Neuronal stem cell (in vitro differentiated cells): ENCODE measurements around the gene NOS1AP.

Experiments used
- DNase-seq: peaks from one replicate; pipeline ENCODE4 v3.0.0-alpha.2; 2013; ENCODE audit warnings: low spot score
- H2AFZ ChIP-seq: one replicate; pipeline ENCODE4 v1.6.1; 2013; ENCODE audit warnings: mild to moderate bottlenecking, low read length, inconsistent platforms
- H2AK5ac ChIP-seq: 2 replicates; pipeline ENCODE4 v1.6.1; 2013; ENCODE audit warnings: low read depth, mild to moderate bottlenecking, inconsistent platforms, low read length, moderate library complexity, mixed read lengths
- H2BK120ac ChIP-seq: 2 replicates; pipeline ENCODE4 v1.6.1; 2013; ENCODE audit warnings: low read depth, mild to moderate bottlenecking, inconsistent platforms, low read length, moderate library complexity, mixed read lengths
- H2BK12ac ChIP-seq: one replicate; pipeline ENCODE4 v1.6.1; 2013; ENCODE audit warnings: low read length, inconsistent platforms
- H2BK15ac ChIP-seq: 2 replicates; pipeline ENCODE4 v1.6.1; 2013; ENCODE audit warnings: mild to moderate bottlenecking, low read length, inconsistent platforms, mixed read lengths
- H2BK5ac ChIP-seq: one replicate; pipeline ENCODE4 v1.6.1; 2013; ENCODE audit warnings: inconsistent platforms, mild to moderate bottlenecking, low read length, moderate library complexity
- H3K14ac ChIP-seq: one replicate; pipeline ENCODE4 v1.6.1; 2013; ENCODE audit warnings: low read length, inconsistent platforms
- H3K18ac ChIP-seq: 2 replicates; pipeline ENCODE4 v1.6.1; 2013; ENCODE audit warnings: low read length, inconsistent platforms
- H3K23ac ChIP-seq: 2 replicates; pipeline ENCODE4 v1.6.1; 2013; ENCODE audit warnings: low read depth, mild to moderate bottlenecking, mixed read lengths, low read length, inconsistent platforms; ENCODE audit not compliant: poor library complexity
- H3K27ac ChIP-seq: replicated peaks from 3 replicates; pipeline ENCODE4 v1.5.1; 2013; ENCODE audit warnings: low read length, inconsistent platforms
- H3K27me3 ChIP-seq, 3 experiments: 2 replicates each; pipeline ENCODE4 v1.6.1; 2013; ENCODE audit warnings: low read length in 3 of 3, mild to moderate bottlenecking in 2 of 3, inconsistent platforms in 1 of 3, low read depth in 1 of 3, mixed read lengths in 1 of 3, moderate library complexity in 1 of 3; ENCODE audit not compliant: control insufficient read depth in 3 of 3, insufficient read depth in 3 of 3
- H3K36me3 ChIP-seq, 2 donors: replicated peaks in 1 of 2; 2 replicates each; pipeline ENCODE4 v1.6.1; 2013; ENCODE audit warnings: low read length in 2 of 2; ENCODE audit not compliant: control insufficient read depth in 2 of 2, insufficient read depth in 2 of 2
- H3K4ac ChIP-seq: 2 replicates; pipeline ENCODE4 v1.6.1; 2013; ENCODE audit warnings: inconsistent platforms, mild to moderate bottlenecking, low read length, moderate library complexity
- H3K4me1 ChIP-seq, 2 donors: 1 replicate in 1 of 2; 2 replicates in 1 of 2; pipeline ENCODE4 v1.6.1; 2013; ENCODE audit warnings: low read length in 2 of 2, low read depth in 1 of 2; ENCODE audit not compliant: control insufficient read depth in 2 of 2, insufficient read depth in 1 of 2
- H3K4me2 ChIP-seq: one replicate; pipeline ENCODE4 v1.6.1; 2013; ENCODE audit warnings: mild to moderate bottlenecking, low read length, inconsistent platforms; ENCODE audit not compliant: insufficient read depth, poor library complexity, severe bottlenecking
- H3K4me3 ChIP-seq, 2 donors: 2 replicates each; pipeline ENCODE4 v1.5.1; 2013; ENCODE audit warnings: low read length in 2 of 2, mild to moderate bottlenecking in 2 of 2, inconsistent platforms in 1 of 2, moderate library complexity in 1 of 2
- H3K79me1 ChIP-seq: one replicate; pipeline ENCODE4 v1.6.1; 2013; ENCODE audit warnings: low read depth, mild to moderate bottlenecking, inconsistent platforms, low read length, moderate library complexity
- H3K9ac ChIP-seq: one replicate; pipeline ENCODE4 v1.6.1; 2013; ENCODE audit warnings: mild to moderate bottlenecking, low read depth, low read length, inconsistent platforms; ENCODE audit not compliant: poor library complexity
- H3K9me3 ChIP-seq, 2 donors: replicated peaks in 1 of 2; 2 replicates each; pipeline versions ENCODE3 to v1.6.1; 2013; ENCODE audit warnings: low read length in 2 of 2, mild to moderate bottlenecking in 2 of 2, inconsistent platforms in 1 of 2, low read depth in 1 of 2, mixed read lengths in 1 of 2, moderate library complexity in 1 of 2; ENCODE audit not compliant: control insufficient read depth in 2 of 2, insufficient read depth in 1 of 2
- H4K8ac ChIP-seq: one replicate; pipeline ENCODE4 v1.6.1; 2013; ENCODE audit warnings: low read depth, mild to moderate bottlenecking, inconsistent platforms, low read length, moderate library complexity
- H4K91ac ChIP-seq: one replicate; pipeline ENCODE4 v1.6.1; 2013; ENCODE audit warnings: low read length, low read depth, mild to moderate bottlenecking, inconsistent platforms; ENCODE audit not compliant: poor library complexity
- WGBS, 2 donors: extraction: QIAGEN DNeasy Blood & Tissue Kit; methylation state at CpG; one replicate each; pipeline ENCODE4 v1.1.7; 2013; ENCODE audit warnings: missing lambda C conversion rate in 2 of 2, mixed read lengths in 1 of 2; ENCODE audit not compliant: insufficient read length in 2 of 2, insufficient replicate concordance in 1 of 2; ENCODE audit errors: extremely low coverage in 2 of 2; 5-methylcytosine and 5-hydroxymethylcytosine counted together

NOS1AP gene

GRCh38 chr1:162380061-162380846 lies 310.8 kb downstream of the NOS1AP start:
- Histone ChIP-seq H4K91ac (no peak overlapping the region), H2BK120ac (no peak overlapping the region), H3K14ac (no peak overlapping the region), H3K27ac (no peak overlapping the region), H3K23ac (no peak overlapping the region), H3K4ac (no peak overlapping the region), H2AFZ (no peak overlapping the region), H3K36me3 (peaks cover 3 to 33% of the 10 kb centered on the region in 2 donors), H3K4me3 (no peak overlapping the region), H3K4me2 (no peak overlapping the region), H3K9me3 (no peaks in the 10 kb centered on the region), H3K27me3 (no peaks in the 10 kb centered on the region), H2BK5ac (no peak overlapping the region), H2BK12ac (no peak overlapping the region), H3K79me1 (no peaks in the 10 kb centered on the region), H2AK5ac (no peak overlapping the region), H4K8ac (no peak overlapping the region), H2BK15ac (no peak overlapping the region), H3K18ac (no peak overlapping the region), H3K4me1 (peaks cover 19 to 20% of the 10 kb centered on the region in 2 donors), H3K9ac (no peak overlapping the region)
- WGBS, 2 donors, result no CpG with 5 or more reads among the region's 6 CpGs
- no peak for DNase-seq

- no peaks in the 10 kb centered on the region for H3K79me1 ChIP-seq
- peaks cover 20 to 21% of the 10 kb centered on the region in 2 donors for H3K4me1 ChIP-seq
- DNase-seq, result no peak
- H3K4ac ChIP-seq, result no peak within 1 kb of the TSS
- H4K8ac ChIP-seq, result no peak within 1 kb of the TSS
- no peak within 1 kb of the TSS for H3K27ac ChIP-seq
- no peak within 1 kb of the TSS for H2BK120ac ChIP-seq
- no peak within 1 kb of the TSS for H3K4me2 ChIP-seq
- H3K4me3 ChIP-seq, result no peak within 1 kb of the TSS
- whole genome bisulfite sequencing, 2 donors, result no CpG with 5 or more reads among the region's 3 CpGs
- H3K27me3 ChIP-seq, result no peaks in the 10 kb centered on the region
- no peaks in the 10 kb centered on the region for H3K9me3 ChIP-seq
- peak within 1 kb of the TSS; percentile 40 for H2AK5ac ChIP-seq
- H3K23ac ChIP-seq, result no peak within 1 kb of the TSS
- H2AFZ ChIP-seq, result no peak within 1 kb of the TSS
- H2BK12ac ChIP-seq, result no peak within 1 kb of the TSS
- H3K18ac ChIP-seq, result peak within 1 kb of the TSS; percentile 11
- H4K91ac ChIP-seq, result no peak within 1 kb of the TSS
- H3K9ac ChIP-seq, result no peak within 1 kb of the TSS
- no peak within 1 kb of the TSS for H2BK15ac ChIP-seq
- peaks cover 3 to 36% of the 10 kb centered on the region in 2 donors for H3K36me3 ChIP-seq
- no peak within 1 kb of the TSS for H2BK5ac ChIP-seq
- no peak within 1 kb of the TSS for H3K14ac ChIP-seq
Observed at GRCh38 chr1:162381383-162381782, 311.9 kb downstream of the NOS1AP start, which contains the start of gene C1orf226. TSS of gene C1orf226 (plus strand) at chr1:162381728. CDS start at chr1:162381902, 174 bp downstream.

DNA sequence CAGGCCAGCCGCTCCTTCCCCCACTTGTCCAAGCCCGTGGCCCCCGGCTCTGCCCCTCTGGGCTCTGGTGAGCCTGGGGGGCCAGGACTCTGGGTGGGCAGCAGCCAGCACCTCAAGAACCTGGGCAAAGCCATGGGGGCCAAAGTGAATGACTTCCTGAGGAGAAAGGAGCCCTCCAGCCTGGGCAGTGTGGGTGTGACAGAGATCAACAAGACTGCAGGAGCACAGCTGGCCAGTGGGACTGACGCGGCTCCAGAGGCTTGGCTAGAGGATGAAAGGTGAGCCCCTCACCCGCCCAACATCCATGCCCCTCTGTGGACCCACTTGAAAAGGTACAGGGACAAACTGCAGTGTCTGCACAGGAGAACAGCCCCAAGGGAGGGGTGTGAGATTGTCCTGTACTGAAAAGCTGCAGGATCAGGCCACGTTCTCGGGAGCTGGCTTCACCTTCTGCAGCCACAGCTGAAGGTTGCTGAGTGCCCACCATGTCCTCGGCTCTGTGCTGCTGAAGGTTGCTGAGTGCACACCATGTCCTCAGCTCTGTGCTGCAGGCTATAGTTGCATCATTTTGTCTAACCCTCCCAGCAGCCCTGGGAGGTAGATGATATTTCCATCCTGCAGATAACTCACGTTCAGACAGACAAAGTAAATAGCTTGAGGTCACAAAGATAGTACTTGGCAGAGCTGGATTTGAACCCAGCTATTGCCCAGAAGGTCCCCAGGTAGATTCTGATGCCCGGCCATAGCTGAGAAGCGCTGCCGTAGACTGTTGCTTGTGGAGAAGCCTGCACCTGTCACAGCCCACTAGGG lies 312.7 kb downstream of the NOS1AP start:
- no peak for DNase-seq
- H3K14ac ChIP-seq, result no peak overlapping the region
- no CpG with 5 or more reads among the region's 13 CpGs for WGBS, 2 donors

DNA sequence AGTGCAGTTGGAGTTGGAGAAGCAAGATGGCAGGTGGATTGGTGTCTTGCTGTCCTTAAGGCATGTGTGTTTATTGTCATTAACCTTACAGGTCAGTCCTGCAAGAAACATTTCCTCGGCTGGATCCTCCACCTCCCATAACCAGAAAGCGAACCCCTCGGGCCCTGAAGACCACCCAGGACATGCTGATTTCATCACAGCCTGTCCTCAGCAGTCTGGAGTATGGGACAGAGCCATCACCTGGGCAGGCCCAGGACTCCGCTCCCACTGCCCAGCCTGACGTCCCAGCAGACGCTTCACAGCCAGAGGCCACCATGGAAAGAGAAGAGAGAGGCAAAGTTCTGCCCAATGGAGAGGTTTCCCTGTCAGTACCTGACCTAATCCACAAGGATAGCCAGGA lies 313.6 kb downstream of the NOS1AP start:
- H3K18ac ChIP-seq, result peak overlapping the region; percentile 20
- peak overlapping the region; percentile 24 for H2BK12ac ChIP-seq
- peaks cover 26% of the 10 kb centered on the region in 2 donors for H3K4me1 ChIP-seq
- H4K91ac ChIP-seq, result no peak overlapping the region
- H3K79me1 ChIP-seq, result no peaks in the 10 kb centered on the region
- H2AFZ ChIP-seq, result no peak overlapping the region
- no peak overlapping the region for H3K4me2 ChIP-seq
- no CpG with 5 or more reads among the region's 6 CpGs for WGBS, 2 donors
- H2BK5ac ChIP-seq, result no peak overlapping the region
- no peak for DNase-seq
- H4K8ac ChIP-seq, result no peak overlapping the region
- H2BK120ac ChIP-seq, result no peak overlapping the region
- peaks cover 3 to 39% of the 10 kb centered on the region in 2 donors for H3K36me3 ChIP-seq
- no peak overlapping the region for H3K4ac ChIP-seq
- no peak overlapping the region for H3K27ac ChIP-seq
- no peak overlapping the region for H2AK5ac ChIP-seq
- no peak overlapping the region for H3K9ac ChIP-seq
- no peaks in the 10 kb centered on the region for H3K9me3 ChIP-seq
- H3K14ac ChIP-seq, result no peak overlapping the region
- H3K27me3 ChIP-seq, result no peaks in the 10 kb centered on the region
- no peak overlapping the region for H3K4me3 ChIP-seq
- no peak overlapping the region for H2BK15ac ChIP-seq
- no peak overlapping the region for H3K23ac ChIP-seq

More for the DNA sequence above, 312.7 kb downstream of the NOS1AP start:
- no peak overlapping the region for H3K4me3 ChIP-seq
- no peak overlapping the region for H2BK12ac ChIP-seq
- no peak overlapping the region for H4K91ac ChIP-seq
- peaks cover 3 to 39% of the 10 kb centered on the region in 2 donors for H3K36me3 ChIP-seq
- no peak overlapping the region for H3K27ac ChIP-seq
- no peaks in the 10 kb centered on the region for H3K9me3 ChIP-seq
- H3K4ac ChIP-seq, result no peak overlapping the region
- no peak overlapping the region for H3K23ac ChIP-seq
- H2AFZ ChIP-seq, result no peak overlapping the region
- H3K79me1 ChIP-seq, result no peaks in the 10 kb centered on the region
- H2BK5ac ChIP-seq, result no peak overlapping the region
- no peak overlapping the region for H2BK120ac ChIP-seq
- H4K8ac ChIP-seq, result no peak overlapping the region
- H3K27me3 ChIP-seq, result no peaks in the 10 kb centered on the region
- no peak overlapping the region for H2BK15ac ChIP-seq
- H3K9ac ChIP-seq, result no peak overlapping the region
- H3K4me2 ChIP-seq, result no peak overlapping the region
- peaks cover 20 to 22% of the 10 kb centered on the region in 2 donors for H3K4me1 ChIP-seq
- peak overlapping the region; percentile 40 for H2AK5ac ChIP-seq
- peak overlapping the region; percentile 11 for H3K18ac ChIP-seq
